GM18520 (cell line): ENCODE measurements around the gene KCTD16.

Source experiments
- ATAC-seq: cut with Tn5 transposase; IDR thresholded peaks from one replicate; pipeline ENCODE4 v1.9.1; 2021; ENCODE audit not compliant: unreplicated experiment

KCTD16 gene

DNA sequence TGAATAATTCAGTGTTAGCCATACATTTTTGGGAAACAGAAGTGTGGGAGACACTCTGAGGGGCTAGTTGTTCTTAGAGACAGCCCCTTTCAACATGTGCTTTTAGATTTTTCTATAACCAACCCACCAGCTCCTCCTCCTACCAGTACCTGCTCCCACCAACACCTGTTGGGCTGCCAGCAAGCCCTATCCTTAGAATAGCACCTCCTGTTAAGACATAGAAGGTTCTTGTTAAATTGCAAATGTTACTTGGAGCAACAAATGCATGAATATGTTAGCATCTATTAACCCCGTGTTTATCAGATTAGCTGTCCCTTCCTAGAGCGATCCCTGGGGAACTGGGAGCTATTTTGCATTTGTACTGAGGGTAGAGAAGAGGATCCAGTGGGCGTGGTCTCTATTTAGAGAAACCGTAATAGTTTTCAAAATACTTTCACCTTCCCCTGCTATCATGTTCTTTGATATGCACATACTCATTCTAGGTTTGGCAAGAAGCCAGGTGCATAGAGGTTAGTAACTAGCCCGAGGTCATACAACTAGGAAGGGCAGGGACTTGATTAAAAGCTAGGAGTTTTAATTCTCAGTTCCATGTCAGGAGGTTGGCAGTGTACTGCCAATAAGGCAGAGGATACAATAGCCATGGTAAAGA lies 334.4 kb downstream of the KCTD16 start:
- ATAC-seq: no peak

DNA sequence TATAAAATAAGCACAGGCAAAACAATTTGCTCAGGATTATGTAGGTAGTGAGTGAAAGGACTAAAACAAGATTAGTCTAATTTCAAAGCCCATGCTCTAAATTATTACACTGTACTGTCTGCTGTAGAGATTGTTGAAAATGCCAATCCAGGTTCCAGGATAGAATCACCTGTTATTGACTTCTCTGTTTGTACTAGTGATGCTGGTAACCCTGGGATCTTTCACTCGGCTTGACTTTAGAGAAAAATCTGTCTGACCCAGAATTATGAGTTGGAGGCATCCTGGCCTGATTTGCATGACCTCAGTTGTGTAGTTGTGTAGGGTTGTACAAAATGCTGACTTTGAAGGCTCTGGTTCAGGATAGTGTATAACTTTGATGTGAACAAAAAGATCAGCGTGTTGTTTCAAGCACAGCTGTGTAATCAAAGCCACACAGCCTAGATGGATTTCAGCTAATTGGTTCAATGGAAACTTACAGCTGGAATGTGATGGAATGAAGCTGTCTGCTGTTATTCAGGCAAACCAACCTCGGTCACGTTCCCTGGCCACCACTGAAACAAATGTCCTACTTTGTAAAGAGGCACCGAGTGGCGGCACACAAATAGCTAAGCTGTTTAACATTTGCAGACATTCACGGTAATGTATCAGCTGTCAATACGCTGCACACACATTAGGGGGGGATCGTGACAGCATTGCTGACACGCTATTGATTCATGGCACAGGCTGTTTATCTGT lies 340.3 kb downstream of the KCTD16 start:
- ATAC-seq: no peak

DNA sequence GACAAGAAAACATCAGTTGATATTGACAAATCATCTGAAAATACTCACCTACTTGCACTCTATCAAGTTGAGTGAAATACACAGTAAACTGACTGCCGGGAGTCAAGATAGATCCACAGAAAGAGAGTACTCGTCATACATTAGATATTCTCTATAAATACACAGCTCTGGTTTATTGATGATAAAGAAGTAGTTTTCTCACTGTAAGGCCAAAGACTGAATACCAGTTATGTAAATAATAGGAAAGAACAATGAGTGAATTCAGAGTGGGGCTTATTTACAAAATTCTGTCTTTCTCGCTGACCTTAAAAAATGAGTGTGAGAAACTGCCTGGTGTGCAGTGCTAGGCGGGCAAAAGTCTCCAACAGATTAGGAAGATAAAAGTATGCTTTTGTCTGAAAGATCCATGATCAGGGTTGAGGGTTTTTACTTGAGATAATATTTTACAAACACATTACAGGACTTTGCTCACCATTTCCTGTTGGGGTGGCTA lies 341.0 kb downstream of the KCTD16 start:
- ATAC-seq: no peak

DNA sequence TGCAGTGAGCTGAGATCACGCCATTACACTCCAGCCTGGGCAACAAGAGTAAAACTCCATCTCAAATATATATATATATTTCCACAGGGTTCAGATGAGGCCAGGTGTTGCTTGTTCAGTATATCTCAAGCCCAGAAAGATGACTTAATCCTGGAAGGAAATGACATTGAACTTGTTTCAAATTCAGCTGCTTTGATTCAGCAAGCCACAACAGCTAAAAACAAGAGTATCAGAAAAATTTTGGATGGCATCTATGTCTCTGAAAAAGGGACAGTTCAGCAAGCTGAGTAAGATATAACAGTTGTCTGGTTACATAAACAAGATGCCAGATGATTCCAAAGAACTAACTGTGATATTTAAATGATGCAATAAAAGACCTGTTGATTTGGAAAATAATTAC lies 352.0 kb downstream of the KCTD16 start:
- ATAC-seq: no peak

DNA sequence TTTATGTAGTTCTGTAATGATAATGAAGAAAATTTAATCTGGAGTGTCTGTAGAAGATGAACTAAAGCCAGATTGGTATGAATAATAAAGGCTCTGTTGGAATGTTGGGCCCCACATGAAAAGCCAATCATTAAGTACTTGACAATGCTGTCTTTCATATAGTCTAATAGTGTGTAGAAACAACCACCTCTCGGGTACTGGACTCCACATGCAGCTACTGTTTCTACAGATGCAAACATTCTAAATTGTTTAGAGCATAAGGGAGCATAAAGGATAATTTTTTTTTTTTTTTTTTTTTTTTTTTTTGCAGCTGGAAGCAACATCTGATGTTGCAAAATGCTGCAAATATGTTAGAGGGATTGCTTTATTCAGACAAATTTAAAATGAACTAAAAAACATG lies 354.3 kb downstream of the KCTD16 start:
- ATAC-seq: no peak

DNA sequence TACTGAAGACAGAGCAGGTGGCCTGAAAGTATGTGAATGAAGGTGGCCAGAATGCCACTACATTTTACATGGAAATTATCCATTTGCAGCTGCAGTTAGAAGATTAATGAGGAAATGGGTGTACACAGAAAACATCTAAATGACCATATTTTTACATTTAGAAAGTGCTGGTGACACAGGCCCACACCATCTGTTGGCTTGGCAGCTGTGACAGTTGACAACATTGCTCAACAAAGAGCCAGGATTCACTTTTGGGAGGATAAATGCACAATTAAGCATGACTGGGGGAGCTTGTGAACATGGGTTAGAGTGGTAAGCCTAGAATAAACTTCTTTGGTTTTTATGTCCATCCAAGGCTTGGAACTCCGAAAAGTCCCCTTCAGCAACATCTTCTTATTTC lies 360.5 kb downstream of the KCTD16 start:
- no peak for ATAC-seq
